Stimulated activated CD4-positive, alpha-beta T cell treated with anti-CD3 and anti-CD28 coated beads, Interleukin-2, amount 100 ng/mL, for 4 hours (primary cell): ENCODE results near the gene SLC7A9.
"Not testable (repeated sequence)": the region's sequence is repeated elsewhere in the genome, so short reads cannot be mapped to it uniquely, and the experiment has no call there.

Experiments
- DNase-seq: peaks from one replicate; pipeline ENCODE4 v3.0.0-alpha.2; 2020; ENCODE audit warnings: low read depth

Gene SLC7A9

DNA sequence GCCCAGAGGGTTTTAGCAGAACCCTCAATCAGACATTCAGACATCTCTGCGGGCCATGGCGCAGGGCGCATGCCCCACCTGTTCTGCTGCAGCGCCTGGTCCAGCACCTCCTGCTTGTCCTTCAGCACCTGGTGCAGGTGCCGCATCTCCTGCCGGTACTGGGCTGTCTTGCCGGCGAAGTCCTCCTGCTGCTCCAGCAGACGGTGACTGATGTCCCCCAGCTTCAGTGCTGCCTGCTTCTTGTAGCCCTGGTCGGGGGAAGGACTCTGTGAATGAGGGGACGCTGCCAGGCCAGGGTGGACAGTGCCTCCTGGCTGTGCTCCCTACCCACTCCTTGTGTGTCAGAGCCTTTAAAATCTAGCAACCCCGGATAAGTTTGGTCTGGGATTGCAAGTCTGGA is 12.2 kb upstream of the SLC7A9 start:
- DNase-seq = no peak

- DNase-seq = no peak
Measured at GRCh38 chr19:32880622-32881021, 11.1 kb upstream of the SLC7A9 start.

DNA sequence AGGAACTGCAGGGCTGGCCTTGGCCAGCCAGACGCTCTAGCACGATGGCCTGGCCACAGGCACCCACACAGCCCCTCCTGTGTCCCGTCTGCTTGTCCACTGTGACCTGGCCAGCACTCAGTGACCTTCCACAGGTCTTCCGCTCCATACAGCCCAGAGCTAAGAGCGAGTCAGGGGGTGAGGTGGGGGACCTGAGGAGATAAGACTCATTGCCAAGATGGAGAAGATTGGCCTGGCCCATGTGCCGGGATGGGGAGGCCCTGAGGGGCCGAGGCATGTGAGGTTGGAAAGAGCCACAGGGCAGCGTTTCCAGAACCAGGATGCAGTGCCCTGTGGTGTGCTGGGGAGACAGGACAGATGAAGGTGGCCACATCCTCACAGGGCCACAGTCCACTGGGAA is 10.2 kb upstream of the SLC7A9 start:
- no peak for DNase-seq

- no peak for DNase-seq
Measured at GRCh38 chr19:32878988-32879387, 9.4 kb upstream of the SLC7A9 start.

GRCh38 chr19:32877977-32878745 is 8.6 kb upstream of the SLC7A9 start:
- DNase-seq = no peak

GRCh38 chr19:32877323-32877912 is 7.9 kb upstream of the SLC7A9 start:
- no peak for DNase-seq

- DNase-seq = no peak
Measured at GRCh38 chr19:32876919-32877285, 7.3 kb upstream of the SLC7A9 start.

DNA sequence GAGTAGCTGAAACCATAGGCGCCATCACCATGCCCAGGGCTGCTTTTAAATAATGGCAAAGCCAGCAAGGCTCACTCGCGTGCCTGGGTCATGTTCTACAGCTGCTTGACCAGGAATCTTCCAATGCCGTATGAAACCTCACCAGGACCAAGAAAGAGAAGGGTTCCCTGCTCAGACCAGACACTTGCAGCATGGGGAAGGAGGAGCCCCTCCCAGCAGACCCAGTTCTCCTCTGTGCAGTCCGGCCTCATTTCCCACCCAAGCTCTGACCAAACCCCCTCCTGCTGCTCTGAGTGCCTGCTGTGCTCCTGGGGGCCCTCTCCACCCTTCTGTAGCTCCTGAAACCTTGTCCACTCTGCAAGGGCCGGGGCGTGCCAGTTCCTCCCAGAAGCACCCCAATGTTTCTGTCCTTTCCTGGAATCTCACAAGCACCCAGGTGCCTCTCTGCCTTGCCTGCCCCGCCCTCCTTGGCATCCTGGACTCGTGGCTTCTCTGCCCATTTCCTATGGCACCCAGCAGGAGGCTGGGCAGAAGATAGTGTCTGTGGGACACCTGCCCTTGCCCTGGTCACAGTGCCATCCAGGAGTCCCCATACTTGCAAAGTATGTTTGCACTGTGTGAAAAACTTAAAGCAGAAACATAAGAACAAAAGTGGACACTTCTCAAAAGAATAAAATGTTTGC is 6.8 kb upstream of the SLC7A9 start:
- DNase-seq = no peak

DNA sequence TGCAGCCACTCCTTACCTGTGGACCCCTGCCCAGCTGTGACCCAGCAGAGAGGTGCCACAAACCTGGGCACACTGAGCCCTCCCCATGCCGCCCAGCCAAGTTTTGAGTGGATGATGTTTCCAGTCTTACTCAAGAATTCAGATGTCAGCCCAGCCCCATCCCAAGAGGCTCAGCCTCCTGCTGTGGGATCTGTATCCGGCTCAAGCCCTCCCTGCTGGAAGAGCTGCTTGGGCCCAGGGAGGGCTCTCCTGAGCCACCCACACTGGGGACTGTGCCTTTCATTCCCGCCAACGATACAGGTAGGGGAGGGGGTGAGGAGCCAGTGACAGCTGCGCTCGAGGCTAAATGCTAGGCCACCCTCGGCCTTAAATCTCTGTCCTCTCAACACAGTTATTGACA is 5.9 kb upstream of the SLC7A9 start:
- no peak for DNase-seq

- no peak for DNase-seq
Measured at GRCh38 chr19:32874605-32875004, 5.0 kb upstream of the SLC7A9 start.

DNA sequence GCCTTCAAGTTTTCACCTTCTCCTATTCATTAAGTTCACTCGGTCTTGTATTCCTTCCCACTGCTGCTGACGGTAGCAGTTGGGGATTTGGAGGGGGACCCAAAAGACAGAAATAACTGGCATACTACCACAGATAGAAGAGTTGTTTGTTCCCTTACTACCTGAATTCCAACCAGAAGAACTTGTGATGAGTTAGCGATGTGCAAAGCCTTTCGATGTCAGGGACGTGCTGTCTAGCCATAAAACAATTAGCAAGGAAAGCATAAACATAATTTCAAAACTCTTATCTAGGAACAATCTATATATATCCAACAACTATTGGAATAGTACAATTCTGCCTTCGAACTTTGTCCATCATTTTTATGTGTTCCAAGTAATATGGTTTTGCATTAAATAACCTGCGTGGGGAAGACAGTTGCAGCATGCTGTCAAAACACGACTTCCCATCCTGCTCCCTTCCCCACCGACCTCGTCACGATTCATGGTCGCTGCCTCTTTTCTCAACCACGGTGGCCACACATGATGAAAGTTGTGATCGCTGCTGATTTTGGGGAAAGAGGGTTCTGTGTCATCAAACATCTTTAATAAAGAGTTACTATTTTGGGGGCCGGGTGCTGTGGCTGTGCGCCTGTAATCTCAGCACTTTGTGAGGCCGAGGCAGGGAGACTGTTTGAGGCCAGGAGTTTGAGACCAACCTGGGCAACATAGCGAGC is 3.8 kb upstream of the SLC7A9 start:
- no peak for DNase-seq

DNA sequence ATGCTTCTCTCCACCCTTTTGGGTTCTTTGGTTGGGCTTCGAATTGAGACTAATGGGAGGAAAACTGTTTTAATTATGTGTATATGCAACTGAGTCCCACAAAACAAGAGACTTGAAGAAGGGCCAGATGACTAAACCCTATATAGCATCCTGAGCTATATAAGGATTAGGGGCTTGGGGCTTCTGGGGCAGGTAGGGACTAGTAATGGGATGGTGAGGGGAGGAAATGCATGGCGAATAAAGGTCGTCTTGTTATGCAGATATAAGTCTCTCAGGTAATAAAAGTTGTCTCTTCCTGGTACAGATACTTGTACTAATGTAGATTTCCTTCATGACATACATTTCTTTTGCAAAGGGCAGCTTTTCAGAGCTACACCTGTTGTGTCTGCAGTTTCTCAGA is 2.8 kb upstream of the SLC7A9 start:
- no peak for DNase-seq

GRCh38 chr19:32870981-32871451 is 1.4 kb upstream of the SLC7A9 start:
- no peak for DNase-seq

DNA sequence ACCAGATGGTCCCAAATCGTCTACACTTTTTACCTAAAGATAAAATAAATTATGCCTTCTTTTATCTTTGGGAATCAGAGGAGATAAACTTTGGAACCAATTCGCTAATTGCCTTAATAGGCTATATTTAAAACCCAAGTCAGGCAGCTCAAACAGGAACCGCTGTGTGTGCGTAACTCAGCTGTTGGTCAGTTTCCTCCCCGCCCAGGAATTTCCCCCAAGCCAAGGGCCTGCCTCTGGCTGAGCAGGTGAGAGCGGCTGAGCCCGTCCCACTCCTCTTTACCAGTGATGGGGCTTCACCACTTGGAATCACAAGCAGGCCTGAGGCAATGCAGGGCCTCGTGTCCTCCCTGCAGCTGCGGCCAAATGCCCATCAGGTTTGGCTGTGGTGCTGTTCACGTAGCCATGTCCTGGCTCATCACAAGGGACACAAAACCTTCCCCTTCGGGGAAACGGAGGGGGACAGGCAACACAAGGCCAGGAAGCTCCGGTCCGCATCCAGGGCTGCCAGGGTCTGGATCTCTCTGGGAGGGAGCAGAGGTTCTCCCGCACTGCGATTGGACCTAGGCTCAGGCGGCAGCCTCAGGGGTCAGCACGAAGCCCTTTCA is 503 bp upstream of the SLC7A9 start:
- no peak for DNase-seq

DNA sequence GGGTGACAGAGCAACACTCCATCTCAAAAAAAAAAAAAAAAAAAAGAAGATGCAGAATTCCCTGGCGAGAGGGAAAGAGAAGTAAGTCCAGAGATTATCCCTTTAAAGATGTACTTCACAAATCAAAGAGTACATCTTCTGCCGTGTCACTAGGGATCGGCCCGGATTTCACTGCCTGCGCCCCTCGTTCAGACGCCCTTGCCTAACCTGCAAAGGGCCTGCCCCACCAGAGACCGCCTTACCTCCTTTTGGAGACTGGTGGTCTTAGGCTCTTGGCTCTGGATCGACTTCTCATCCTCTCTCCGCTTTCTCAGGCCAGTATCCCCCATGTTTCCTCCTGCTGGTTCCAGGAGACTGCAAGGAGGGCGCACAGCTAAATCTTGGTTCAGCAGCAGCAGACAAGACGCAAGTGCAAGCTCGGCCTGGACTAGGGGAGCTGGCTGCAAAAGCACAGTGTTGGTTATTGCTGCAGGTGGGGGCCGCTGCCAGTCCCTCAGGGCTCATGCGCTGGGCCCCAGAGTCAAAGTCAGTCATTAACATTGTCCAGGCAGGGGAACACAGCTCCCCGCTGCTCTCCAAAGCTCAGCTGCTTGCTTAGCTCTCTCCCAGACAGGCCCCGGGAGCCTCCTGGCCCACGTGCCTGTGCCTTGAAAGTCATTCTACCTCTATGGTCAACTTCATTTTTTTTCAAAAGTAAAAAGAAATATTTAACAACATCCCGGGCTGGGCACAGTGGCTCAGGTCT is 1.2 kb downstream of the SLC7A9 start:
- no peak for DNase-seq

DNA sequence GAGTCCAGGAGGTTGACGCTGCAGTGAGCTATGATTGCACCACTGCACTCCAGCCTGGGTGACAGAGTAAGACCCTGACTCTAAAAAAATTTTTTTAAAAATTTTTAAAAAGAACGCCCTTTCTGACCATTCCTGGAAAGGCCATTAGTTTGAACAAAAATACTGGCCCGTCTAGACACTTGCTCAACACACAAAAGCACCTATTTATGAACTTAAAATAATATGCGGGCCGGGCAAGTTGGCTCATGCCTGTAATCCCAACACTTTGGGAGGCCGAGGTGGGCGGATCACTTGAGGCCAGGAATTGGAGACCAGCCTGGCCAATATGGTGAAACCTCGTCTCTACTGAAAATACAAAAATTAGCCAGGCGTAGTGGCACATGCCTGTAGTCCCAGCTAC is 2.1 kb downstream of the SLC7A9 start:
- DNase-seq = not testable (repeated sequence)

DNA sequence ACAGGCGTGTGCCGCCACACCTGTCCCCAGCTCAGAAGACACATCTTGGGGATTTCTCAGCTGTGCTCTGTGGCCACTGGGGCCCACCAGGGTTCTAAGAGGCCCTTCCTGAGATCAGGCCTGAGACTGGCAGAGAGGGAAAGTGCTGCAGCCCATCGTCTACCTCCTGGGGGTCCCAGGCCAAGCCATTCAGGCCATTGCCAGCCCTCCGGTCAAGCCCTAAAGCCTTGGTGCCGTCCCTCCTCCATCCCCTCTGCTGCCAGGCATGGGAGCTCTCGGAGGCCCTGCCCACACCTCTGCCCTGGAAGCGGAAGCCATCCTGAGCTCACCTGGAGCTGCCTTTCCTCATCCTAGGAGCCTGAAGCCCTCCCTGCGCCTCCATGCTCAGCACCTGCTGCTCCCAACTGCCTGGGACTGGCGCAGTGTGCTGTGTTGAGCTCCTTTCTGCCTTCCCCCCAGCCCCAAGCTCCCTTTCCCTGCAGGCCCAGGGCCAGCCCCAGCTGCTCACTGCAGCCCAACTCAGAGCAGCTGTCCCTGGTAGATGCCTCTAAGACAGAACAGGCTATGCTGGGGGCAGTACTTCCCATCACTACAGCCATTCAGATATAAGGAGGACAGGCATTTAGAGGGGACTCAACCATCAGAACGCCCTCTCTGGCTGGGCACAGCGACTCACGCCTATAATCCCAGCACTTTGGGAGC is 2.9 kb downstream of the SLC7A9 start:
- DNase-seq = no peak

DNA sequence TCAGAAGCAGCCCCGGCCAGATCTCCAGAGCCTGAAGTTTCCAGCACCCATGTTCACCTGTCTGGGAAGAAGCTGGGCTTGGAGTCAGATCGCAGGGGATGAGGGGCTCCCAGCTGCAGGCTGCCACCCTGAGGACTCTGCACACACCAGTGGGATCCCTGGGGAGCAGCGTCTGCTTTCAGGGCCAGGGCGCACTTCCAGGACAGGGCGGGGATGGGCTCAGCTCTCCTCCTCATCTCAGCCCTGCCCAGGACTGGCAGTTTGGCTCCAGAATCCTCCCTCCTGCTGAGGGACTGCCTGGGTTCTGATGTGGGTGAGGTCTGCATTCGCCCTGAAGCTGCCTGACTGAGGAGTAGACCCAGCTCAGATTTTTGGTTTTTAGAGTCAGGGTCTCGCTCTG is 3.5 kb downstream of the SLC7A9 start:
- no peak for DNase-seq

DNA sequence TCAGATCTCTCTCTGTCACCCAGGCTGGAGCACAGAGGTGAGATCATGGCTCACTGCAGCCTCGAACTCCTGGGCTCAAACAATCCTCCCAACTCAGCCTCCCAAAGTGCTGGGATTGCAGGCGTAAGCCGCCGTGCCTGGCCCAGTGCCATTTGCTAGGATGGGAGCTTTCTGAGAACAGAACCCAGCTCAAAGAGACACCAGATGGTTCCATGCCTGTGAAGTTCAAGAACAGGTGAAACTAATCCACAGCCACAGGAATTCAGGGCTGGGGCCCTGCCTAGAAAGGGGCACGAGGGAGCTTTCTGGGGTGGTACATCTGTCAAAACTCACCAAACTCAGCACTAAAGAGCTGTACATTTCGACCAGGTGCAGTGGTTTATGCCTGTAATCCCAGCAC is 4.2 kb downstream of the SLC7A9 start:
- DNase-seq = no peak

DNA sequence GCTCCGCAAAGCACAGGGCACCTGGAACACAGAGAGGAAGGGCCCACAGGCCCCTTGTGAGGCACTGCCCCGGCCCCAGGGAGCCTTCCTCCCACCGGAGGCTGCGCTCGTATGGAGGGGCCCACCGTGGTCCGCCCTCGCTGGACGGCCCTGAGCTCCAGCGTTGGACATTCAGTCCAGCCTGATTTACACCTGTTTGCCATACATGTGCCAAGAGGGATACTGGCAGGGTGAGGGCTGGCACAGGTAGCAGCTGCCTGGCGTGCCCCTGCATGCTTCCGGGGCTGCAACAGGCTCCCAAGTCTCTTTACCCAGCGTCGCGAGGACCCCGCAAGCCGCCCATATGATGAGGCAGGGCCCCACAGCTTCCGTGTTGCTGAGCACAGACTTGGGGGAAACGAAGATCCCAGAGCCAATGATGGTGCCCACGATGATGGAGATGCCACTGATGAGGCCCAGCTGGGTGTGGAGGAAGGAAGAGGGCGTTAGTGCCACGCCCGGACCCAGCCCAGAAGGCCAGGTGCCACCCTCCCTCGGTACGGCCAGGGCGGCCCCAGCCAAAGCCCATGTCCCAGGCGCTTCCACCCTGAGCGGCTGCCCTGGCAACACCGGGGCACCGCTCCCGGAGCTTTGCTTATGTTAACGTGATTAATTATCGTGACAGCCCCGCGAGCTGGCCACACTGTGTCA is 5.1 kb downstream of the SLC7A9 start:
- DNase-seq = no peak
